AG09319 (cell line): Measurements from ENCODE around the gene ANGPTL4.

ENCODE experiments used
- DNase-seq: peaks from one replicate; pipeline ENCODE4 v3.0.0-alpha.2; 2010; ENCODE audit warnings: low read depth; ENCODE audit errors: extremely low read depth
- CTCF ChIP-seq: IDR thresholded peaks from 2 replicates; pipeline ENCODE4 v1.5.1; 2011; ENCODE audit warnings: low read depth, mild to moderate bottlenecking, inconsistent platforms, low read length, moderate library complexity

The ANGPTL4 gene

DNA sequence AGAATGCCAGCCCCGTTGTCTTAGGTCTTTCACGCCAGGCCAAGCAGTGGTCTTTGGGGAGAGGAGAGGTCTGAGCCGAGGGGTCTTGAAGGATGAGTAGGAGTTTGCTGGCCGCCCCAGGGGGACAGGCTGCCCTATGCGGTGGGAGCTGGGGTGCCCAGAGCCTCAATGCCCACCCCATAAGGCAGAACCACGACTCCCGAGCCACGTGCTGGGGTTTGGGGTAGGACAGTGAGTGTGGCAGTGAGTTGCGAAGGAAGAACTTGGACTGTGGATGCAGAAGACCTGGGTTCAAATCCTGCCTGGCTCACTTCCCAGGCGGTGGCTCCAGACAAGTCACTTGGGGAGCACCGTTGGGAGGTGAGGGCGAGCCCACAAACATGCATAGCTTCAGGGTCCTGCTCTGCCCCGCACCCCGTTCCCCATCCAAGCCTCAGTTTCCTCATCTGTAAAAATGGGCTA is 31.7 kb downstream of the ANGPTL4 start:
- no peak for TF ChIP-seq CTCF
- DNase-seq = no peak

DNA sequence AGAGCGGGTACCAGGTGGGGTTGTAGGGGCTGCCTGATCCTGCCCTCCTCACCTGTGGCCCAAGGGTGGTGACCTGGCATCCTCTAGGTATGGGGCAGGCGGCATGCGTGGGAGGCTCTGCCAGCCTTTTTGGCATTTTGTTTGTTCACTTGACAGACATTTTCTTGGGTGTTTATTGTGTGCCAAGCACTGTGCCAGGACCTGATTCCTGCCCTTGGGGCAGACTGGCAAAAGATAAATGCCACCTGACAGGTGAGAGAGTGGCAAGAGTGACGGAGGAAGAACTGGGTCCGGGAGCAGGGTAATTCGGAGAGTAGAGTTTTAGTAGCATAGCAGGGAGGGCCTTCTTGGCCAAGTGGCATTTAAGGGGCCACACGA is 32.2 kb downstream of the ANGPTL4 start:
- no peak for TF ChIP-seq CTCF
- no peak for DNase-seq

DNA sequence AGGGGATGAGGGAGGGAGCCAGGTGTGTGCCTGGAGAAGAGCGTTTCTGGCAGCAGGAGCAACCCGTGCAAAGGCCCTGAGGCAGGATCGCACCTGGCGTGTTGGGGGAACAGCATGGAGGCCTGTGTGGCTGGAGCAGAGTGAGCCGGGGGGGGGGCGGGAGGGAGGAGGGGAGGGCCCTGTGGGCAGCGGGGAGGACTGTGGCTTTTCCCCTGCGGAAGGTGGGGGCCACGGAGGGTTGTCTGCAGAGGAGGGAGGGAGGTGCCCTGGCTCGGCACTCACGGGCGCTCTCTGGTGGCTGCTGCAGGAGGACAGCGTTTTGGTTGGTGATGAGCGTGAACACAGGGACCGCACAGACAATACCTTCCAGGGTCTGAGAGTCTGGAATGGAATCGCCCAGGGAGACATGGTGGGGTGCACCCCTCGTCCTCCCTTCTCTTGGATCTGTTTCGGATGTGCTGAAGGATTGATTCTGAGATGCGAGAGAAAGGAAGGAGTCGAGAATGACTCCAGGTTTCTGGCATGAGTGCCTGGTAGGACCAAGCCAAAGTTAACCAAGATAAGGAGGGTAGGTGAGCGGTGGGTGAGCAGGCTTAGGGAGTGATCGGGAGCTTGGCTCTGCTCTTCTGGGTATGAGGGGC is 32.7 kb downstream of the ANGPTL4 start:
- DNase-seq = no peak
- peak; percentile 75 for TF ChIP-seq CTCF

GRCh38 chr19:8397271-8397670 is 33.3 kb downstream of the ANGPTL4 start:
- TF ChIP-seq CTCF = no peak
- DNase-seq = no peak

DNA sequence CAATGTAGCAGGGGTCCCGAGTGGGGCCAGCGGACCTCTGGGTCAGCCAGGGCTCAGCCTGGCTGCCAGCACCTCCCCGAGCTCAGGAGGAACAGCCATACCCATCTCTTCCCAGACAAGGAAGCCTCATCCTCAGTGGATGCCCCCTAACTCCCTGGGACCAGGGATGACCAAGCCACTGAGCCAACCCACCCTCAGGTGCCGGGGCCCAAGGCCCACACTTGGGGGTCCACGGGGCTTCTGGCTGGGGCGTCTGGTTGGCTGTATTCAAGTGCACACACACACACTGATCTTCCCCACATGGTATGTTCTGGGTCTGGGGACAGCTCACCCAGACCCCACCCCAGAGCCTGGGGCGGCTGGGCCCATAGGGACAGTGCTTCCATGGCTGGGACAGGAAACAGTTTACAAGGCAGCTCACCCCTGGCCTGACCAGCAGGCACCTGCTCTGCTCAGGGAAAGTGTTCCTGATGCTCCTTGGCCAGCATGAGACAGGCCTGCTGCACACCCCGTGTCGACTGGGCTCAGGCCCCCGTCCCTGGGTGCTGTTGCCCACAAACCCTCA is 33.9 kb downstream of the ANGPTL4 start:
- no peak for TF ChIP-seq CTCF
- no peak for DNase-seq

DNA sequence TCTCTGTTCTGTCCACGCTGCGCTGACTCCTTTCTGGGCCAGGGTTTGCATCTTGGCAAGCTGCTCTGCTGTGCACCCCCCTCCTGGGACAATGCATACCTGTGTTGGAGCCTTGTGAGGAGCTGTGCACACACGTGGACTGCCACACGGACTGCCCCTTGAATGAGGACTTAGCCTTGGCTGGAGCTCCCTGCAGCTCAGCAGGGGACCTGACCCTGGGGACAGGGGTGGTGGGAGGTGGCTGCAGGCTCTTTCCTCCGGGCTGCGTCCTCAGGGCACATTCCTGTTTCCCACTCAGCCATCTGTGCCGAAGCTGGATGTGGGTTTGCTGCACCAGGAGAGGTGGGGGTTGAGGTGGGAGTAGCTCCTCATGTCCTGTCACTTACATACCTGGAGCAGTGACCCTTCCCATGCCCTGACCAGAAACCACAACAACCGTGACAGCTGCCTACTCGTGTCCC is 34.4 kb downstream of the ANGPTL4 start:
- no peak for TF ChIP-seq CTCF
- no peak for DNase-seq

GRCh38 chr19:8399681-8400188 is 35.8 kb downstream of the ANGPTL4 start:
- no peak for TF ChIP-seq CTCF
- no peak for DNase-seq
